ENCODE data around the gene SPTAN1. TPM values are rescaled to one million over a fixed set of nuclear protein-coding genes. Genes with fewer than 3 reads are reported as not detected.
A peak's percentile ranks its signal among the peaks of the same experiment; 100 is the strongest.
"Not testable (repeated sequence)": the region's sequence is repeated elsewhere in the genome, so short reads cannot be mapped to it uniquely, and the experiment has no call there.

Gene SPTAN1
- 107 TPM for polyA plus RNA-seq (2013, experiment 1 of 2)
- 95.5 TPM for polyA plus RNA-seq (2013, experiment 2 of 2)

- H2BK15ac ChIP-seq (ENCODE audit: low read depth, poor library complexity, severe bottlenecking) = peak within 1 kb of the TSS; percentile 67
- peak within 1 kb of the TSS; percentile 69 to 86 for H3K18ac ChIP-seq (ENCODE audit: low read depth in 1 of 2, low read length in 2 of 2)
- peak within 1 kb of the TSS in 1 of 2 experiments; percentile 99 for H3K23ac ChIP-seq (ENCODE audit: low read length in 2 of 2)
- H2BK12ac ChIP-seq (ENCODE audit: low read length in 2 of 2) = peak within 1 kb of the TSS; percentile 63 to 89
- peak within 1 kb of the TSS; percentile 95 for H2BK120ac ChIP-seq (ENCODE audit: low read depth, low read length)
- H3K4me3 ChIP-seq (ENCODE audit: insufficient read depth in 1 of 2, low read depth in 1 of 2, low read length in 2 of 2) = peak within 1 kb of the TSS; percentile 97
- peak; percentile 93 for DNase-seq
- H4K8ac ChIP-seq (ENCODE audit: low read length) = peak within 1 kb of the TSS; percentile 87
- no peaks in the 10 kb centered on the region for H3K9me3 ChIP-seq (ENCODE audit: control insufficient read depth, low read length)
- peak within 1 kb of the TSS; percentile 100 for H3K9ac ChIP-seq (ENCODE audit: low read length)
- H3K27ac ChIP-seq (ENCODE audit: low read length, poor library complexity, severe bottlenecking) = peak within 1 kb of the TSS; percentile 90
- peaks cover 5% of the 10 kb centered on the region for H3K79me1 ChIP-seq (replicated peaks; ENCODE audit: low read length, poor library complexity, severe bottlenecking)
- H4K91ac ChIP-seq (ENCODE audit: low read length) = peak within 1 kb of the TSS; percentile 94
- peak within 1 kb of the TSS; percentile 89 for H2BK5ac ChIP-seq (ENCODE audit: low read depth, low read length, poor library complexity, severe bottlenecking)
- no peaks in the 10 kb centered on the region for H3K27me3 ChIP-seq (ENCODE audit: control insufficient read depth in 1 of 2, insufficient read depth in 1 of 2, low read length in 2 of 2)
- peak within 1 kb of the TSS; percentile 85 to 94 for H3K4ac ChIP-seq (ENCODE audit: low read depth in 1 of 2, low read length in 2 of 2)
- H3K4me2 ChIP-seq (ENCODE audit: low read length, poor library complexity, severe bottlenecking) = peak within 1 kb of the TSS; percentile 97
- peak within 1 kb of the TSS in 1 of 2 experiments; percentile 95 for H3K14ac ChIP-seq (ENCODE audit: low read length in 2 of 2)
- H3K36me3 ChIP-seq (ENCODE audit: control insufficient read depth in 1 of 2, insufficient read depth in 2 of 2, low read depth in 1 of 2, low read length in 2 of 2) = peaks cover 0 to 6% of the 10 kb centered on the region in 2 experiments
- H2AFZ ChIP-seq (ENCODE audit: low read depth, low read length) = peak within 1 kb of the TSS; percentile 44
- 1% methylated on average over 24 of the region's 81 CpGs for WGBS
- peaks cover 9% of the 10 kb centered on the region for H3K4me1 ChIP-seq (ENCODE audit: control insufficient read depth, insufficient read depth, low read depth, low read length)
- peak within 1 kb of the TSS; percentile 16 for H2AK5ac ChIP-seq (ENCODE audit: low read length, severe bottlenecking)
Measured at GRCh38 chr9:128552153-128552743, at the start of gene SPTAN1. SPTAN1 (plus strand) TSS chr9:128552587; CDS start chr9:128566741, 14,154 bp downstream.

DNA sequence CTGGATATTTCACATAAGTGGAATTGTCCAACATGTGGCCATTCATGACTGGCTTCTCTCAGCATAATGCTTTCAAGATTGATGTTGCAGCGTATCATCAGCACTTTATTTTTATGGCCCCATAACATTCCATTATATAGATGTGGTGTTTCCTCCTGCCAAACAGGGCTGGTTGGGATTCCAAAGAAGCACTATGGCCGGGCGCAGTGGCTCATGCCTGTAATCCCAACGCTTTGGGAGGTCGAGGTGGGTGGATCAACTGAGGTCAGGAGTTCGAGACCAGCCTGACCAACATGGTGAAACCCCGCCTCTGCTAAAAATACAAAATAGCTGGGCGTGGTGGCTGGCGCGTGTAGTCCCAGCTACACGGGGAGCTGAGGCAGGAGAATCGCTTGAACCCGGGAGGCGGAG lies 49.0 kb upstream of the SPTAN1 start:
- H3K79me1 ChIP-seq (replicated peaks; ENCODE audit: low read length, poor library complexity, severe bottlenecking); H3K4ac ChIP-seq (ENCODE audit: low read depth in 1 of 2, low read length in 2 of 2); H2BK15ac ChIP-seq (ENCODE audit: low read depth, poor library complexity, severe bottlenecking); H2BK12ac ChIP-seq (ENCODE audit: low read length in 2 of 2); H3K18ac ChIP-seq (ENCODE audit: low read depth in 1 of 2, low read length in 2 of 2); H3K14ac ChIP-seq (ENCODE audit: low read length in 2 of 2); H2BK5ac ChIP-seq (ENCODE audit: low read depth, low read length, poor library complexity, severe bottlenecking); H3K9me3 ChIP-seq (ENCODE audit: control insufficient read depth, low read length); H2AFZ ChIP-seq (ENCODE audit: low read depth, low read length); H3K27ac ChIP-seq (ENCODE audit: low read length, poor library complexity, severe bottlenecking); H2BK120ac ChIP-seq (ENCODE audit: low read depth, low read length); H2AK5ac ChIP-seq (ENCODE audit: low read length, severe bottlenecking); H4K8ac ChIP-seq (ENCODE audit: low read length); H3K23ac ChIP-seq (ENCODE audit: low read length in 2 of 2); H3K4me1 ChIP-seq (ENCODE audit: control insufficient read depth, insufficient read depth, low read depth, low read length); H4K91ac ChIP-seq (ENCODE audit: low read length); H3K4me2 ChIP-seq (ENCODE audit: low read length, poor library complexity, severe bottlenecking); H3K27me3 ChIP-seq (ENCODE audit: control insufficient read depth in 1 of 2, insufficient read depth in 1 of 2, low read length in 2 of 2): not testable (repeated sequence)
- DNase-seq = peak; percentile 7
- WGBS = 72% methylated on average over 14 of the region's 14 CpGs
- Histone ChIP-seq H3K9ac (ENCODE audit: low read length) (peak overlapping the region; percentile 98), H3K4me3 (ENCODE audit: insufficient read depth in 1 of 2, low read depth in 1 of 2, low read length in 2 of 2) (peak overlapping the region in 1 of 2 experiments; percentile 98), H3K36me3 (ENCODE audit: control insufficient read depth in 1 of 2, insufficient read depth in 2 of 2, low read depth in 1 of 2, low read length in 2 of 2) (peaks cover 25 to 27% of the 10 kb centered on the region in 2 experiments)

DNA sequence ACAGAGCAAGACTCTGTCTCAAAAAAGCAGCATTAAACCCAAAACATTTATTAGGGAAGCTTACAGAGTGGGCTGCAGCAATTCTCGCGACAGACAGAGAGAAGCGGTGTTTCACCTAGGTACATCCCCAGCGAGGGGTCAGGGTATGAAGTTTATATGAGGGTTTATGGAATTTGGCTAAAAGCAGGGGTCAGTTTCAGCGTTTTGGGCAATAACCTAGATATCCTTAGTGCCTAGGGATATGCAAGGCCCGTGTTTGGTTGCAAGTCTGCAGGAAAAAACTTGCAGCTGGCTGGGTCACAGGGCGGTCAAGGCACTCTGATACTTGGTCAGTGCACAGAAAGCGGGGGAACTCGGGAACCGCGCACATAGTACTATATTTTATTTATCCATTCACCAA lies 48.5 kb upstream of the SPTAN1 start:
- Histone ChIP-seq H2BK15ac (ENCODE audit: low read depth, poor library complexity, severe bottlenecking) (no peak overlapping the region), H3K9me3 (ENCODE audit: control insufficient read depth, low read length) (no peaks in the 10 kb centered on the region), H3K4ac (ENCODE audit: low read depth in 1 of 2, low read length in 2 of 2) (peak overlapping the region in 1 of 2 experiments; percentile 47), H3K14ac (ENCODE audit: low read length in 2 of 2) (no peak overlapping the region), H3K79me1 (replicated peaks; ENCODE audit: low read length, poor library complexity, severe bottlenecking) (peaks cover 9% of the 10 kb centered on the region), H2BK12ac (ENCODE audit: low read length in 2 of 2) (no peak overlapping the region), H2BK120ac (ENCODE audit: low read depth, low read length) (no peak overlapping the region), H2BK5ac (ENCODE audit: low read depth, low read length, poor library complexity, severe bottlenecking) (no peak overlapping the region), H4K8ac (ENCODE audit: low read length) (no peak overlapping the region), H3K9ac (ENCODE audit: low read length) (peak overlapping the region; percentile 98), H3K18ac (ENCODE audit: low read depth in 1 of 2, low read length in 2 of 2) (no peak overlapping the region), H3K27ac (ENCODE audit: low read length, poor library complexity, severe bottlenecking) (no peak overlapping the region), H3K4me3 (ENCODE audit: insufficient read depth in 1 of 2, low read depth in 1 of 2, low read length in 2 of 2) (peak overlapping the region in 1 of 2 experiments; percentile 98), H3K4me2 (ENCODE audit: low read length, poor library complexity, severe bottlenecking) (peak overlapping the region; percentile 27), H4K91ac (ENCODE audit: low read length) (no peak overlapping the region), H3K4me1 (ENCODE audit: control insufficient read depth, insufficient read depth, low read depth, low read length) (peaks cover 7% of the 10 kb centered on the region), H3K23ac (ENCODE audit: low read length in 2 of 2) (no peak overlapping the region), H2AK5ac (ENCODE audit: low read length, severe bottlenecking) (no peak overlapping the region), H3K27me3 (ENCODE audit: control insufficient read depth in 1 of 2, insufficient read depth in 1 of 2, low read length in 2 of 2) (no peaks in the 10 kb centered on the region), H2AFZ (ENCODE audit: low read depth, low read length) (no peak overlapping the region), H3K36me3 (ENCODE audit: control insufficient read depth in 1 of 2, insufficient read depth in 2 of 2, low read depth in 1 of 2, low read length in 2 of 2) (peaks cover 20 to 27% of the 10 kb centered on the region in 2 experiments)
- 39% methylated on average over 7 of the region's 11 CpGs for WGBS
- DNase-seq = peak; percentile 2

DNA sequence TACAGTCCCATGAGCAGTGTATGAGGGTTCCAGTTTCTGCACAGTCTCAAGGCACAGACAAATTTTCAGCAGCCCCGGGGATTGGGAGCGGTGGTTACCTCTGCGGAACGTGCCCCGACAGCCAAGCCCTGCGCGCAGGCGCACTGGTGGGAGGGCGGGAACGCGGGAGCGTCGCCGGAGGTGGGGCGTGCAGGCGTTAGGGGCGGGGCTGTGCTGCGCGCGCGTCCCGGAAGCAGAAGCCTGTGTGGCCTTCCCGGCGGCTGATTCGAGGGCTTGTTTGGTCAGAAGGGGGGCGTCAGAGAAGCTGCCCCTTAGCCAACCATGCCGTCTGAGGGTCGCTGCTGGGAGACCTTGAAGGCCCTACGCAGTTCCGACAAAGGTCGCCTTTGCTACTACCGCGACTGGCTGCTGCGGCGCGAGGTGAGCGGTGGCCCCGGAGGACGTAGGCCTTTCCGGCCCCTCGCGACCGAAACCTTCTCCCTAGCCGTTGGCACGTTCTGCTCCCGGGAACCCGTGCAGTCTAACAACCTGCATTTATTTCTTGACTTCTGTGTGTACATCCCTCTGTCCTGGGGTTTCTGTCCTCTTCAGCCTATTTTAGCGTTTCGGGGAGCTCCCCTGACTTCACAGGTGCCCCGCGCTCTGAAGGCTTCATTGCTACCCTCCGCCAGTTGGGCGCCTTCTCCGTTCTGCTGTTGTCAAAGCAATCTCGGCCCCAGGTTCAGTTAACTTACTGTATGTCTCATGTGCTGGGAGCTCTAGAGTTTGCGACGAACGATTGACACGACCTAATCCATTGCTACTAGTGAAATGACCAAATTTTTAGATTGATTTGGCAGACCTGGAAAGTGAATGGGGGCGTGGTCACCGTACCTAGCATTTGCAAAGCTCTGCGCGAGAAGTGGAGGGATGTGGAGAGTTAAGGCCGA lies 47.6 kb upstream of the SPTAN1 start, which contains the start of gene GLE1:
TSS of gene GLE1 (plus strand) at position 235 of the 929 bp plus-strand sequence. CDS start at position 322, 87 bp downstream.
- Histone ChIP-seq H2AK5ac (ENCODE audit: low read length, severe bottlenecking) (no peak within 1 kb of the TSS), H3K4me3 (ENCODE audit: insufficient read depth in 1 of 2, low read depth in 1 of 2, low read length in 2 of 2) (peak within 1 kb of the TSS; percentile 90 to 98), H2BK15ac (ENCODE audit: low read depth, poor library complexity, severe bottlenecking) (no peak within 1 kb of the TSS), H3K9ac (ENCODE audit: low read length) (peak within 1 kb of the TSS; percentile 98), H4K8ac (ENCODE audit: low read length) (peak within 1 kb of the TSS; percentile 54), H3K79me1 (replicated peaks; ENCODE audit: low read length, poor library complexity, severe bottlenecking) (peaks cover 11% of the 10 kb centered on the region), H3K36me3 (ENCODE audit: control insufficient read depth in 1 of 2, insufficient read depth in 2 of 2, low read depth in 1 of 2, low read length in 2 of 2) (peaks cover 12 to 31% of the 10 kb centered on the region in 2 experiments), H3K14ac (ENCODE audit: low read length in 2 of 2) (peak within 1 kb of the TSS in 1 of 2 experiments; percentile 82), H3K27ac (ENCODE audit: low read length, poor library complexity, severe bottlenecking) (peak within 1 kb of the TSS; percentile 76), H3K23ac (ENCODE audit: low read length in 2 of 2) (no peak within 1 kb of the TSS), H2AFZ (ENCODE audit: low read depth, low read length) (peak within 1 kb of the TSS; percentile 83), H3K18ac (ENCODE audit: low read depth in 1 of 2, low read length in 2 of 2) (peak within 1 kb of the TSS; percentile 65 to 95), H2BK12ac (ENCODE audit: low read length in 2 of 2) (no peak within 1 kb of the TSS), H4K91ac (ENCODE audit: low read length) (no peak within 1 kb of the TSS), H2BK5ac (ENCODE audit: low read depth, low read length, poor library complexity, severe bottlenecking) (no peak within 1 kb of the TSS), H3K4me2 (ENCODE audit: low read length, poor library complexity, severe bottlenecking) (peak within 1 kb of the TSS; percentile 93), H2BK120ac (ENCODE audit: low read depth, low read length) (no peak within 1 kb of the TSS), H3K4me1 (ENCODE audit: control insufficient read depth, insufficient read depth, low read depth, low read length) (peaks cover 7% of the 10 kb centered on the region), H3K27me3 (ENCODE audit: control insufficient read depth in 1 of 2, insufficient read depth in 1 of 2, low read length in 2 of 2) (no peaks in the 10 kb centered on the region), H3K9me3 (ENCODE audit: control insufficient read depth, low read length) (no peaks in the 10 kb centered on the region), H3K4ac (ENCODE audit: low read depth in 1 of 2, low read length in 2 of 2) (peak within 1 kb of the TSS in 1 of 2 experiments; percentile 92)
- WGBS = 1% methylated on average over 59 of the region's 64 CpGs
- peak; percentile 91 for DNase-seq

All from mesenchymal stem cell (in vitro differentiated cells and primary cell).